Gastroesophageal sphincter (tissue), 3 donors: Measurements from ENCODE around the gene TMEM255B.

ENCODE experiments used
- CTCF ChIP-seq, 4 experiments: fragments of 200-600 bp in 2 of 4; fragments of 450-650 bp in 2 of 4; sonication (generic) in 1 of 4; IDR thresholded peaks; one replicate each; pipeline ENCODE4 v1.5.1; 2017 to 2019; ENCODE audit warnings: antibody characterized with exemption in 4 of 4, mild to moderate bottlenecking in 2 of 4, moderate library complexity in 2 of 4
- EP300 ChIP-seq: sonication (generic); formaldehyde crosslinking; IDR thresholded peaks from one replicate; pipeline ENCODE4 v1.6.1; 2017; ENCODE audit warnings: antibody characterized with exemption, mild to moderate bottlenecking
- POLR2A ChIP-seq, 2 donors: fragments of 450-650 bp; IDR thresholded peaks; one replicate each; pipeline ENCODE4 v1.6.1; 2017; ENCODE audit warnings: antibody characterized with exemption in 2 of 2, mild to moderate bottlenecking in 2 of 2, moderate library complexity in 1 of 2
- POLR2AphosphoS5 ChIP-seq: sonication (generic); formaldehyde crosslinking; IDR thresholded peaks from one replicate; pipeline ENCODE4 v1.6.1; 2017; ENCODE audit warnings: antibody characterized with exemption

GRCh38 chr13:113735194-113735593 lies 23.8 kb upstream of the TMEM255B start:
- TF ChIP-seq EP300 (no peak), POLR2AphosphoS5 (no peak), POLR2A (IDR thresholded peaks at IDR 0.05) (no peak), CTCF (IDR thresholded peaks at IDR 0.05) (no peak)
